Lung (tissue), 12 donors: ENCODE measurements around the gene ALX3. TPM values are rescaled to one million over a fixed set of nuclear protein-coding genes. Genes with fewer than 3 reads are reported as not detected.
A peak's percentile ranks its signal among the peaks of the same experiment; 100 is the strongest.

Source experiments
- ATAC-seq: fragments of 200-7000 bp; cut with Tn5 transposase; one replicate; pipeline ENCODE4 v1.9.1; 2020; ENCODE audit warnings: moderate number of reproducible peaks; ENCODE audit not compliant: insufficient read depth, low FRiP score
- DNase-seq, 3 donors: peaks; one replicate each; pipeline ENCODE4 v3.0.0-alpha.2; 2013 to 2017
- H3K27ac ChIP-seq, 2 donors: one replicate each; pipeline ENCODE4 v1.5.1; 2013; ENCODE audit warnings: mild to moderate bottlenecking in 2 of 2, moderate library complexity in 2 of 2, control low read depth in 1 of 2, inconsistent platforms in 1 of 2, low read depth in 1 of 2, low read length in 1 of 2
- H3K27me3 ChIP-seq, 3 donors: one replicate each; pipeline ENCODE4 v1.5.1; 2013; ENCODE audit warnings: low read length in 2 of 3; ENCODE audit not compliant: control insufficient read depth in 3 of 3, insufficient read depth in 3 of 3
- H3K36me3 ChIP-seq, 4 donors: one replicate each; pipeline ENCODE4 v1.5.1; 2013; ENCODE audit warnings: low read length in 4 of 4, mild to moderate bottlenecking in 1 of 4, moderate library complexity in 1 of 4; ENCODE audit not compliant: control insufficient read depth in 4 of 4, insufficient read depth in 4 of 4
- H3K4me1 ChIP-seq, 5 donors: one replicate each; pipeline ENCODE4 v1.5.1; 2013; ENCODE audit warnings: low read length in 5 of 5, mild to moderate bottlenecking in 2 of 5, moderate library complexity in 1 of 5; ENCODE audit not compliant: control insufficient read depth in 5 of 5, insufficient read depth in 5 of 5
- H3K4me3 ChIP-seq: one replicate; pipeline ENCODE4 v1.5.1; 2013; ENCODE audit warnings: mild to moderate bottlenecking, control low read depth, moderate library complexity
- H3K9ac ChIP-seq, 2 donors: one replicate each; pipeline ENCODE4 v1.5.1; 2013; ENCODE audit warnings: low read length in 2 of 2, control low read depth in 1 of 2; ENCODE audit not compliant: insufficient read depth in 1 of 2
- H3K9me3 ChIP-seq, 4 donors: one replicate each; pipeline ENCODE4 v1.5.1; 2013; ENCODE audit warnings: low read length in 3 of 4, mild to moderate bottlenecking in 1 of 4, moderate library complexity in 1 of 4; ENCODE audit not compliant: control insufficient read depth in 4 of 4, insufficient read depth in 3 of 4
- CTCF ChIP-seq: IDR thresholded peaks from 2 replicates; pipeline ENCODE4 v1.5.1; 2012; ENCODE audit warnings: mild to moderate bottlenecking; ENCODE audit errors: control extremely low read depth, extremely low read depth
- WGBS, 2 donors: extraction: QIAGEN DNeasy Blood & Tissue Kit; methylation state at CpG; one replicate each; pipeline ENCODE4 v1.1.7; 2013; 5-methylcytosine and 5-hydroxymethylcytosine counted together
- polyA plus RNA-seq, 2 donors: library from polyadenylated mRNA; stranded (reverse); fragments of 200-250 nt; gene quantifications; one replicate each; pipeline ENCODE4 v1.2.1, GENCODE V29; 2013
- total RNA-seq, 2 donors: library from RNA; depleted of rRNA in 1 of 2; stranded (reverse); fragments of >200 nt in 1 of 2; gene quantifications; one replicate each; pipeline ENCODE4 v1.2.1, GENCODE V29; 2014 to 2021
- donor health status: control.
- donor health status: control.
- donor health status: Bipolar disorder and iron deficiency.
- donor health status: healthy.
- donor health status: DM: yes; HTN: yes; CAD: no.

Gene ALX3
- total and polyA plus RNA-seq, 4 donors: 0.13 to 0.16 TPM; not detected in 2

DNA sequence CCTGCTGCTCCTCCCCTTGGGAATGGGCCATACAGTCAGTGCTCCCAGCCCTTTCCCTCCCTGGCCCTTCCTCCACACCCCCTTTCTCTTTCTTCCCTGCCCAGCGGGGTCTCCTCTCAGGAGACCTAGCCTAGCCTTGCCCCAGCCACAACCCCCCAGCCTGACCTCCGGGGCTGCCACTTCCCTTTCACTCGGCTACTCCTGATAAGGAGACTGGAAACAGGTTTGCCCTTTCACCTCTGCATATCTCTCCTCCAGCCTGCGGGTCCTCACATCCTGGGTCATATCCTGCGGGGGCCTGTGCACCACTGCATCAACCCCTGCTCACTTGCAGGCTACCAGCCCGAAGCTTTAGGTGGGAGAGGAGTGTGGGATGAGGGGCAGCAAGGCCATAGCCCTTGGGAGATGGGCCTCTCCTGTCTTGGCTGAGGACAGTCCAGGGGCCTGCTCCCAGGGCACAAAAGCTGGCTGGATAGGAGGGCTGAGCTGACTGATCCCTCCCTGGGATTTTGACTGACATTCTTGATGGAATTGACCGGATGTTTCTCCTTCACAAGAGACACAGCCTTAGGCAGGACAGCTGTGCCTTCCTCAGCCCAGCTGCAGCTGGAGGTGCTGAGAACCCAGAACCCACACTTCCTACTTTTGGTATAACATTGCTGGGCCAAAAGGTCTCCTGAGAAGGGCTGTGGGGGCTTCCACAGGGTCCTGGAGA lies 19.2 kb upstream of the ALX3 start:
- Histone ChIP-seq H3K4me3 (no peak overlapping the region), H3K9ac (no peak overlapping the region), H3K4me1 (no peaks in the 10 kb centered on the region), H3K9me3 (peaks cover 0 to 4% (median 0%) of the 10 kb centered on the region in 4 donors), H3K27me3 (peaks cover 0 to 47% (median 39%) of the 10 kb centered on the region in 3 donors), H3K36me3 (no peaks in the 10 kb centered on the region), H3K27ac (no peak overlapping the region)
- 44 to 50% methylated on average over 7 of the region's 7 CpGs for WGBS, 2 donors
- ATAC-seq (no peak), DNase-seq (no peak)
- TF ChIP-seq CTCF: no peak

DNA sequence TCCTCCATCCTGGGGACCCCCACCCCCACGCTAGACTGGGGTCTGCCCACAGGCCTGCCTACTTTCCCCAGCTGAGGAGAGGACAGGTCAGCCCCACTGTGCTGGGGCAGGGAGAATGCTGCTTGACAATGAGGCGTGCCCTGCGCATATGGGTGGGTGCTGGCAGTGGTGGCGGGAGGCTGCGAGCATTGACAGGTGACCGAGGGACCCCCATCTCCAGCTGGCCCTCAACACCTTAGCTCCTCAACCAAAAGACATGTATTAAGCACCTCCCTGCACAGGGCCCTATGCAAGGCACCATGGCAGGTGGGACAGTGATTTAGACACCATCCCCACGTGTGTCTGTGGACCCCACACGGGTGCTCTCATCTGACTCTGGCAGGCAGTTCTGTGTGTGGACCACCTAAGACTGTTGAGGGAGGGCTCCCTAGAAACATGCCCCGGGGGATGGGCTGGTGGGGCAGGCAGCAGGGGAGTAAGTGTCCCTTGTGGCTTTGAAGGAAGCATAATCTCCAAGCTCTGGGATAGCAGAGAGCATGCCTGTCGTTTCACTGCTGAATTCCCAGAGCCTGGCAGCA lies 18.4 kb upstream of the ALX3 start:
- ATAC-seq (no peak), DNase-seq (no peak)
- no peak for TF ChIP-seq CTCF
- Histone ChIP-seq H3K4me3 (no peak overlapping the region), H3K36me3 (no peaks in the 10 kb centered on the region), H3K27me3 (peaks cover 0 to 48% (median 47%) of the 10 kb centered on the region in 3 donors), H3K4me1 (peaks cover 0 to 6% (median 0%) of the 10 kb centered on the region in 5 donors), H3K9ac (no peak overlapping the region), H3K9me3 (no peaks in the 10 kb centered on the region), H3K27ac (no peak overlapping the region)
- 80 to 82% methylated on average over 10 of the region's 10 CpGs for WGBS, 2 donors

DNA sequence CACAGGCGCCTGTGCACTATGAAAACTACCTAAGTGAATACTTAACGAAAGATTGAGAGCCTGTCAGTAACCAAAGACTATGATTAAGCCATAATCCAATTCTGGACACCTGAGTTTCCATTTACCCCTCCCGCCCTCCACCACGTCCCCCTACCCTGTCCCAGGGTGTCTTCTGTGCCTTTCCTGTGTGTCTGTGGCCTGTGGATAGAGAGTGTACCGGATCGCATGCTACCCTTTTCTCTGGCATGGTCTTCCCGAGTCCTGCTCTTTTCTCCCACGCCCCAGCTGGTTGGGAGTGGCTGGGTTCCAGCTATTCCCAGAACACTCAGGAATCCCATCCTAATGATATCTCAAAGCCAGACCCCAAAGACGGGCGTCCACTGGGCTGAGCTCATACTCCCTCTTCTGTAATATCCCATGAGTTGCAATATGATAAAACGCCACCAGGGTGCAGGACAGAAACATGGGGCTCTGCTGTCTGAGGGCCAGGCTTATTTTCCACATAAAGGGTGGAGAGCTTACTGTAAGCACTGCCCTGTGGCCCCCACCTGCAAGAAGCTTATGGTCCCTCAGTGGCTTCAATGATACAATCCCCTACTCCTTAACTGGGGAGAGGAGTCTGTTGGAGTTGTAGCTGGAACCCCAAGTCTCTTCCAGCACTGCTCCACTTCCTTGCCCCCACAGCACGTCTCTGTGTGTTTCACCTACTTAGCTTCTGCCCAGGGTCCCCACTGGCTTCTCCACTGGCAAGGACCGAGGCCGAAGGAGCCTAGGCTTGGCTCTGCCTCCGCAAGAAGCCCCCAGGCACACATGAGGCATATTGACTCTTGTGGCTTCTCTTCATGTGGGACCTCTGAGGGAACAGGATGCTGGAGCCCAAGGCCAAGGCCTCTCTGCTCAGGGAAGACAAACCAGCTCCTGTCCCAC lies 17.6 kb upstream of the ALX3 start:
- peaks cover 0 to 11% (median 0%) of the 10 kb centered on the region in 5 donors for H3K4me1 ChIP-seq
- H3K36me3 ChIP-seq: no peaks in the 10 kb centered on the region
- H3K4me3 ChIP-seq: no peak overlapping the region
- H3K27ac ChIP-seq: no peak overlapping the region
- H3K27me3 ChIP-seq: peaks cover 0 to 54% (median 53%) of the 10 kb centered on the region in 3 donors
- H3K9me3 ChIP-seq: no peaks in the 10 kb centered on the region
- DNase-seq: peak; percentile 32 to 52 (median 50)
- 53 to 58% methylated on average over 15 of the region's 15 CpGs for WGBS, 2 donors
- TF ChIP-seq CTCF: peak; percentile 55
- H3K9ac ChIP-seq: no peak overlapping the region
- peak; percentile 70 for ATAC-seq
